Activated CD4-positive, alpha-beta T cell treated with anti-CD3 and anti-CD28 coated beads, Interleukin-2, amount 50 U/mL, for 16 hours (primary cell): ENCODE results near the gene CASP14.
"Not testable (repeated sequence)": the region's sequence is repeated elsewhere in the genome, so short reads cannot be mapped to it uniquely, and the experiment has no call there.

Experiments used
- DNase-seq: peaks from one replicate; pipeline ENCODE4 v3.0.0-alpha.2; 2020

The CASP14 gene

DNA sequence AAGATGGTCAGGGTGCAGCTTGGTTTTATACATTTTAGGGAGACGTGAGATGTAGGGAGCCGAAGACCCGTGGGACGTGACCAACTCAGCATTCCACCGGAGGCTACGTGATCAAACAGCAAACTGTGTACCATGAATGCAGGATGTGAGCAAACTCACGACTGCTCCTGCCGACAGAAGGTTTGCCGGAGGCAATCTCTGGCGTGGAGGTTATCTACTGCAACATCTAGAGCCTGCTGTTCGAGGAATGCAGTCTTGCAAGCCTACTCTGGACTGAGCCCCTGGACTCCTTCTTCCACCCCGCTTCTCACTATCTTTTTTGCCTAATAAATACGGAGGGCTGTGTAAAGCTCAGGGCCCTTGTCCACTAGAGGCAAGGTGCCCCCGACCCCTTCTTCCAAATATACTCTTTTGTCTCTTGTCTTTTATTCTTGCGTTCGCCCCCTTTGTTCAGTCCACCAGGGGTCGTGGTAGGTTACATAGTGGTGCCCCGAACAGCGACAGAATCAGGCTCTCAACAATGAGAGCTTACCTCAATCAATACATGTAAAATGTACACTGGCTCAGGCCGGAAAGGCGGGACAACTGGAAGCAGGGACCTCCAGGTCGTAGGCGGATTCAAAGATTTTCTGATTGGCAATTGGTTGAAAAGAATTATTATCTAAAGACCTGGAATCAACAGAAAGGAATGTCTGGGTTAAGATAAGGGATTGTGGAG is 23.8 kb downstream of the CASP14 start:
- no peak for DNase-seq

DNA sequence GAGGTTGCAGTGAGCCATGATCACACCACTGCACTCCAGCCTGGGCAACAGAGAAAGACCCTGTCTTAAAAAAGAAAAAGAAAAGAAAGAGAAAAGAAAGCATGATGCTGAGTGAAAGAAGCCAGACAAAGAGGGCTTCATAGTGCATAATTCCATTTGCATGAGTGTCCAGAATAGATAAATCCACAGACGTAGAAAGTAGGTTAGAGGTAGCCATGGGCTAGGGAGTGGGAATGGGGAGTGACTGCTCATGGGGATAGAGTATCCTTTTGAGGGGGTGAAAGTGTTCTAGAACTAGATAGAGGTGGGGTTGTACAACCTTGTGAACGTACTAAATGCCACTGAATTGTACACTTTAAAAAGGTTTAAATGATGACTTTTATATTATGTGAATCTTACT is 25.1 kb downstream of the CASP14 start:
- no peak for DNase-seq

DNA sequence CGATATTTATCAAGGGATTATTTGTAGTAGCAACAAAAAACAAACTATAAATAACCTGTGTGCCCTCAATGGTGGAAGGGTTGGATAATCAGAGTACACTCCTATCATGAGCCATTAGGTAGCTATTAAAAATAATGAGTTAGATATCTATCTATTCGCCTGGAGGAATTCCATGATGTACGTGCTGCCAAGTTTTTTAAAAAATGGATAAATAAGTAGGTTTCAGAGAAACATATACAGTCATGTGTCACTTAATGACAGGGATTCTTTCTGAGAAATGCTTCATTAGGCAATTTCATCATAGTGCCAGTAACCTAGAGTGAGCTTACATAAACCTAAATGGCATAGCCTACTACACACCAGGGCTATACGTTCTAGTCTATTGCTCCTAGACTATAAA is 26.5 kb downstream of the CASP14 start:
- no peak for DNase-seq

DNA sequence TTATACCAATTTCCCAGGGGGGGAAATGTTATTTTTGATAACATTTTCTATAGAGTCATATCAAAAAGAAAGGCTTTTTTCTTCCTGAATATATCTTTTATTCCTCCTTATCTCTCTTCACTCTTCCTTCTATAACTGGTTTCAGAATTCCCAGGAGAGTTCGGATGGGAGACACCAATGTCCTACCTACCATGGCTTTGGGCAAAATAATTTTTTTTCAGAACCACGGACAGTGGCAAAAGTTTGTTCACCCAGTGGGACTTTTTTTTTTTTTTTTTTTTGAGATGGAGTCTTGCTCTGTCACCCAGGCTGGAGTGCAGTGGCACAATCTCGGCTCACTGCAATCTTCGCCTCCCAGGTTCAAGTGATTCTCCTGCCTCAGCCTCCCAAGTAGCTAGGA is 30.7 kb downstream of the CASP14 start:
- DNase-seq, result not testable (repeated sequence)

DNA sequence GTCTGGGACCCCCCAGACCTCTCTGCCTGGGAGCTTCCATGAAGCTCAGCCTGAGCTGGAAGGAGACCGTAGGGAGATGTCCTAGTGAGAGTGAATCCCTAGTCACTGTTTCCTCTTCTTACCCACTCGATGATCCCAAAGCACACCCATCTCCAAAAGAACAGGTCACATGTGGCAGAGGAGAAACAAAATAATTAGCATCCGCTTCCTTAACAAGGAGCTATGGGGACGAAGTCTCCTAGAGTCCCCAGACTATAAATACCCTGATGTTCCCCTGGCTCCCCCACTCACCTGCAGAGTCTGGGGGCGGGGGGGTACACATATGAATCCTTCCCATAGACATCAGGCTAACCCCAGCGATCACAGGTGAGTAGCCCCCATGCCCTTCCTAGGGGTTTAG is 32.6 kb downstream of the CASP14 start, which contains the start of gene OR1I1:
Gene OR1I1, plus strand, starts transcription at position 301 of the 400 bp plus-strand sequence. CDS start 4,855 bp downstream, outside the sequence.
- no peak for DNase-seq

DNA sequence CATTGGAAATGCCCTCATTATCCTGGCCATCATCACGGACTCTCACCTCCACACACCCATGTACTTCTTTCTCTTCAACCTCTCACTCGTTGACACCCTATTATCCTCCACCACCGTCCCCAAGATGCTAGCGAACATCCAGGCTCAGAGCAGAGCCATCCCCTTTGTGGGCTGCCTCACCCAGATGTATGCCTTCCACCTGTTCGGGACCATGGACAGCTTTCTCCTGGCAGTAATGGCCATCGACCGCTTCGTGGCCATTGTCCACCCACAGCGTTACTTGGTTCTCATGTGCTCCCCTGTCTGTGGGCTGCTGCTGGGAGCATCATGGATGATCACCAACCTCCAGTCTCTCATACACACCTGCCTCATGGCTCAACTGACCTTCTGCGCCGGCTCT is 37.9 kb downstream of the CASP14 start:
- DNase-seq, result no peak

DNA sequence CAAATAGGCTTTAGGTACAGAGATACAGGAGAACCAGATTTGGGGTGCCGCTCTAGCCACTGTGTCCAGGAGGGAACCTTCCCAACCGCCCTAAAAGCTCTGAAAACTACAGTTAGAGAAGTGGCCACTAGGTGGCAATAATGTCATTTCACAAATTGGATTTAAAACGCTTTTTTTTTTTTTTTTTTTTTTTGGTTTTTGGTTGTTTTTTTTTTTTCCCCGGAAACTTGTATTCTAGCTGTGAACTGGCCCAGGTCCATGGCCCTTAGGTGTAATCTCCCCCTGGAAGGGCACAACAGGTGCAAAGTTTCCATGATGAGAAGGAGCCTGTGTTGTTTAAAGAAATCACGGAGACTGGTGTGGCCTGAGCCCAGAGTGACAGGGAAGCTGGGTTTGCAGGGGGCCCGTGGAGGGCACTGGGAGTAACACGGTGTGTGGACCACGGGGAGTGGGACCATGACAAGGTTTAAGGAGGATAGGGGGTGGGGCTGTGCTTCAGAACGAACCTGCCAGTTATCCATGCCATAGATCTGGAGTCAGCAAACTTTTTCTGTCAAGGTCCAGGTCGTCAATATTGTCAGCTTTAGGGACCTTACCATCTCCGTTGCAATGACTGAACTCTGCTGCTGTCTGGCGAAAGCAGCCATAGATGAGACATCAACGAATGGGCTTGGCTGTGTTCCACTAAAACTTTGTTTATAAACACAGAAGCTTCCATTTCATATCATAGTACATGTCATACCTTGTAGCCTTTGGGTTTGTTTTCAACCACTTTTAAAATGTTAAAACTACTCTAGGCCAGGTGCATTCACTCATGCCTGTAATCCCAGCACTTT is 42.9 kb downstream of the CASP14 start:
- peak; percentile 68 for DNase-seq

DNA sequence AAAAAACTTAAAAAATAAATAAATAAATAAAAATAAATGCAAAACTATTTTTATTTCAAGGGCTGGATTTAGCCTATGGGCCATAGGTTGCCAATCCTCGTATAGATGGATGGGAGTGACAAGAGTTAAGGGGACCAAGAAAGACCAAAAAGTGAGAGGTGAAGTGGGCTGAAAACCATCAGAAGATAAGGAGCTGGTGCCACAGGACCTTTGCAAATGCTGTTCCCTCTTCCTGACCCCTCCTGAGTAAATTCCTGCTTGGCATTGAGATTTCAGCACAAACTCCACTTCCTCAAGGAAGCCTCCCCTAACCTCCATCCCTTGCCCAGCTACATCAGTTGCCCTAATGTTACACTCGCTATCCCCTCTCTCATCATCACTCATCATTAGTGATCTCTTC is 43.7 kb downstream of the CASP14 start:
- DNase-seq, result no peak

DNA sequence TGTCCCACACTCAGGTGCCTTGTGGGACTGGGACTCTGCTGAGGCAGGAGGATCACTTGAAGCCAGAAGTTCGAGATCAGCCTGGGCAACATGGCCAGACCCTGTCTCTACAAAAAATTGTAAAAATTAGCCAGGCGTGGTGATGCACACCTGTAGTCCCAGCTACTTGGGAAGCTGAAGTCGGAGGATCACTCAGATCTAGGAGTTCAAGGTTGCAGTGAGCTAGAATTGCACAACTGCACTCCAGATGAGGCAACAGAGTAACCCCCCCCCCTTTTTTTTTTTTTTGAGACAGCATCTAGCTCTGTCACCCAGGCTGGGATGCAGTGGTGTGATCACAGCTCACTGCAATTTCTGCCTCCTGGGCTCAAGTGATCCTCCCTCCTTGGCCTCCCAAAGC is 46.9 kb downstream of the CASP14 start:
- no peak for DNase-seq

DNA sequence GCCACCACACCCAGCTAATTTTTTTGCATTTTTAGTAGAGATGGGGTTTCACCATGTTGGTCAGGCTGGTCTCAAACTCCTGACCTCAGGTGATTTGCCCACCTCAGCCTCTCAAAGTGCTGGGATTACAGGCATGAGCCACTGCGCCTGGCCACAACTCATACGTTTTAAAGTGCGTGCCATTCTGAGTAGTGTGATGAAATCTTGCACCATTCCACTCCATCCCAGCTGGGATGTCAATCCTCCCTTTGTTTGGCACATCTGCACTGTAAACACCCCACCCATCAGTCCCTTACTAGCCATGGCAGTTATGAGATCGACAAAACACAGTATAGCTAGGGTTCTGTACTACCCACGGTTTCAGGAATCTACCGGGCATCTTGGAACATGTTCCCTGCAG is 48.7 kb downstream of the CASP14 start:
- DNase-seq, result not testable (repeated sequence)

DNA sequence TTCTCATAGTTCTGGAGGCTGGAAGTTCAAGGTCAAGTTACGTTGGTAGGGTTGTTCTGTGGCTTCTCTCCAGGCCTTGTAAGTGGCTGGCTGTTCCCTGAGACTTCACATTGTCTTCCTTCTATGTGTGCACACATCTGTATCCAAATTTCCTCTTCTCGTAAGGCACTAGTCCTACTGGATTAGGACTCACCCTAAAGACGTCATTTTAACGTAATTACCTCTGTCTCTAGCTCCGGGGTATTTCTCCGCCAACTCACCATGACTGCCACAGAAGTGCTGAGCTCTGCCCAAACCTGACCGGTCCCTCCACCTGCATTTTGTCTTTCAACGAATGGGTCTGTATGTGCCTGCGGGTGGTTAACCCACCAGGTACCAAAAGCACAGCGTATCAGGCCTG is 49.2 kb downstream of the CASP14 start:
- no peak for DNase-seq

DNA sequence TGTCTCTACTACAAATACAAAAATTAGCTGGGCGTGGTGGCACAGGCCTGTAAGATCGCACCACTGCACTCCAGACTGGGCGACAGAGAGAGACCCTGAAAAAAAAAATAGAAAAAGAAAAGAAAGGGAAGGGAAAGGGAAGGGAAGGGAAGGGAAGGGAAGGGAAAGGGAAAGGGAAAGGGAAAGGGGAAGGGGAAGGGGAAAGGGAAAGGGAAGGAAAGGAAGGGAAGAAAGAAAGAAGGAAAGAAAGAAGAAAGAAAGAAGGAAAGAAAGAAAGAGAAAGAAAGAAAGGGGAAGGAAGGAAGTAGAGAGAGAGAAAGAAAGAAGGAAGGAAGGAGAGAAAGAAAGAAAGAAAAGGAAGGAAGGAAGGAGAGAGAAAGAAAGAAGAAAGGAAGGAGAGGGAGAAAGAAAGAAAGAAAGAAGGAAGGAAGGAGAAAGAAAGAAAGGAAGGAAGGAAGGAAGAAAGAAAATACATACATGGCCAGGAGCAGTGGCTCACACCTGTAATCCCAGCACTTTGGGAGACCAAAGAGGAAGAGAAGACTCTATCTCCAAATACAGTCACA is 49.8 kb downstream of the CASP14 start:
- DNase-seq, result no peak

DNA sequence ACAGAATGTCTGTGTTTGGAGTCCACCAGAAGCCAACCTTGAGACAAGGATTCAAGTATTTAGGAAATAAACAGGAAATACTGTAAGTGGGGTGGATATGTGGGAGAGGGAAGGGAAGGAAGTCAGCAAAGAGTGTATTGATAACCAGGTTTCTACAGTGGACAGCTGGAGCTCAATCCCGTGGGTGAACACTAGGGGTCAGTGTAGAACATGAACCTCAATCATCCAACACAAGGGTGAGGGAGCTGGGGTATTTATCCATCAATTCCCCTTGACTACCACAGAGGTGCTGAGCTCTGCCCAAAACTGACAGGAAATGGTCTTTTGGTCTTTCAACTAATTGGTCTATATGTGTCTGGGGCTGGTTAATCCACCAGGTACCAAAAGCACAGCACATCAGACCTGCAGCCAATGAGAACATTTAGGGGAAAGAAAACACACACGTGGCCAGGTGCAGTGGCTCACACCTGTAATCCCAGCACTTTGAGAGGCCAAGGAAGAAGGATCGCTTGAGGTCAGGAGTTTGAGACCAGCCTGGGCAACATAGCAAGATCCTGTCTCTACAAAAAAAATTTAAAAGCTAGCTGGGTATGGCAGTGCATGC is 52.3 kb downstream of the CASP14 start:
- peak; percentile 55 for DNase-seq

DNA sequence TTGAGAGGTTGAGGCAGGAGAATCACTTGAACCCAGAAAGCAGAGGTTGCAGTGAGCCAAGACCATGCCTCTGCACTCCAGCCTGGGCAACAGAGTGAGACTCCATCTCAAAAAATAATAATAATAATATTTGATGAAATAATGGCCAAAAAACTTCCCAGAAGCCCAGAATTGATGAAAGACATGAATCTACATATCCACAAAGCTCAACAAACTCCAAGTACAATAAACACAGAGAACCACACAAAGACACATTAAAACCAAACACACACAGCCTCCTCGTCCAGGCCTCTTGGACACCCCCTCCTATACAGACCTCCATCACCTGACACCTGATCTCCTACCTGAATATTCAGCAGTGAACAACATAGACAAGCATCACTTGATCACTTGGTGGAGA is 54.7 kb downstream of the CASP14 start:
- DNase-seq, result no peak

DNA sequence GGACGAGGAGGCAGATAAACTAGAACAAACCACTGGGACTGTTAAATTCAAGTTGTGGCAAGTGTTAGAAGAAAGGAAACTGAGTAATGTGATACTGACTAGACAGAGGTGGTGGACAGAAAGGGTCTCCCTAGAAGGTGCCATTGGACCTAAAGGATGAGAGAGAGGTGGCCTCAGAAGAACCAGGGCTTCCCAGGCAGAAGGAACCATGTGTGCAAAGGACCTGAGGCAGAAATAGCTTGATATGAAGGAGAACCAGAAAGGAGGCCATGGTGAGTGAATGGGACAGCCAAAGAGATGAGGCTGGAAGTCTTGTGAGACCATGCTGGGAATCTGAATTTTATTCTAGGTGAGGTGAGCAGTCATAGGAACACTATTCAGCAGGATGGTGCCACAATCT is 55.1 kb downstream of the CASP14 start:
- no peak for DNase-seq

DNA sequence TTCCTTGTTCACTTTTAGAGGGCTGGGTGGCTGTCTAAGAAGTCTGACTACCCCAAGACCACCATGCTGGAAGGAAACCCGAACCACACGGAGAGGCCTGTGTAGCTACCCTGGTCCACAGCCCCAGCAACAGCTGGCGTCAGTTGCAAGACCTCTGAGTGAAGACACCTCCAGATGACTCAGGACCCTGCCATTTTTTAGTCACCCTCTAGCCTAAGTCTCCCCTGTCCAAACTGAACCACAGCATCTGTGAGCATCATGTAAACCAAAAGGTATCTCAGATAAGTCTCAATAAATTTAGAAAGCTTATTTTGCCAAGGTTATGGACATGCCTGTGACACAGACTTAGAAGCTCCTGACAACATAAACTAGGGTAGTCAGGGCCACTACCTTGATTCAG is 55.8 kb downstream of the CASP14 start:
- DNase-seq, result no peak

DNA sequence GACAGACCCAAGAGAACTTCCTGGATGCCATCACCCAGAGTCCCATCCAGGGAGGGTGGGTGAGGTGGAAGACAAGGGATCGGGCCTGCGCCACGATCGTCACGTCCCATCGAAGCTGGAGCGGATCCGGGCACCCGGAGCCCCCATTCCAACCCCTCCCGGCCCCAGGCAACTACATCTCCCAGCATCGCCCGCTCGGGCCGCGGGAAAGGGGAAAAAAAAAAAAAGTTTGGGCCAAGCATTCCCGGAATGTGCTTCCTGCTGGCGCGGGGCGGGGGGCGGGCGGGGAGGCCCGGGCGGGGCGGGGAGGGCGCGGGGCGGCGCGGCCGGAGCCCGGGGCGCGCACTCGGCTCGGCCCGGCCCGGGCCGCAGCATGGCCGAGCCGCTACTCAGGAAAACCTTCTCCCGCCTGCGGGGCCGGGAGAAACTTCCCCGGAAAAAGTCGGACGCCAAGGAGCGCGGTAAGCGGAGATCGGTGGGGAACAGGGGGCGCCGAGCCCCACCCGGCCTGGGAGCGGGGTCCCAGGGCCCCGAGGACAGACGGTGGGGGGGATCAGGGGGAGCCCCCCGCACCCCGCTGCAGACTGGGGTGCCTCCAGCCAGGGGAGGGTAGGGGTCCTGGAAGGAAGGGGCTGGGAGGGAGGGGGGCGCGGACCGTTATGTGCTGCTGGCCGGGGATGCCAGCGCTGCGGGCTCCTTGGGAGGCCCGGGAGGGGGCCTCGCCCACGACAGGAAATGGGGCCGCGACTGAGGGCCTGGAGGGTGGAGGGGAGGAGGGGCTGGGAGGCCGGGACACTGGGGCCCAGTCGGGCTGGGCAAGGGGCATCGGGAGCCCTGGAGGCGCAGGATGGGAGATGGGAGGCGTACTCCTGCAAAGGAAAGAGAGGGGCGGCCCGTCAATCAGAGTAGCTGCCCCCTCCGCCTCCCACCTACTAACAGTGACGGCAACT is 58.1 kb downstream of the CASP14 start, which contains the start of gene SYDE1:
Gene SYDE1, plus strand, starts transcription at position 341 of the 950 bp plus-strand sequence. Its CDS starts 33 bp downstream, at position 374.
- DNase-seq, result no peak
